HCT116 (cell line): ENCODE measurements around the gene ZNF618.

ENCODE experiments used
- CTCF ChIP-seq, 3 experiments: fragments of 200-600 bp in 1 of 3; sonication (generic) in 1 of 3; IDR thresholded peaks in 2 of 3; conservative IDR thresholded peaks in 1 of 3; 2 replicates each; pipeline ENCODE4 v1.5.1; 2012 to 2017; ENCODE audit warnings: low read depth in 2 of 3, low read length in 2 of 3, antibody characterized with exemption in 1 of 3, borderline replicate concordance in 1 of 3, control low read depth in 1 of 3, mild to moderate bottlenecking in 1 of 3, mixed read lengths in 1 of 3, mixed run types in 1 of 3, moderate library complexity in 1 of 3; ENCODE audit not compliant: insufficient read depth in 1 of 3
- ELF1 ChIP-seq: IDR thresholded peaks from 2 replicates; pipeline ENCODE4 v1.6.1; 2012; ENCODE audit warnings: low read depth, borderline replicate concordance
- JUND ChIP-seq: IDR thresholded peaks from 2 replicates; pipeline ENCODE4 v1.6.1; 2012
- MAX ChIP-seq: IDR thresholded peaks from 2 replicates; pipeline ENCODE4 v1.6.1; 2012
- POLR2A ChIP-seq: IDR thresholded peaks from 2 replicates; pipeline ENCODE4 v1.7.0; 2011; ENCODE audit warnings: borderline replicate concordance; ENCODE audit not compliant: insufficient read depth, insufficient read length; ENCODE audit errors: extremely low read depth
- POLR2AphosphoS5 ChIP-seq: IDR thresholded peaks from 2 replicates; pipeline ENCODE4 v1.6.1; 2011; ENCODE audit warnings: mild to moderate bottlenecking, low read depth, low read length, moderate library complexity
- SIN3A ChIP-seq: IDR thresholded peaks from 2 replicates; pipeline ENCODE4 v1.6.1; 2012; ENCODE audit warnings: low read depth
- SP1 ChIP-seq: IDR thresholded peaks from 2 replicates; pipeline ENCODE4 v1.6.1; 2012; ENCODE audit warnings: low read depth
- TF ChIP-seq, protein P1 (sequence below): IDR thresholded peaks from 2 replicates; pipeline ENCODE4 v1.6.1; 2012; ENCODE audit warnings: low read depth
- TF ChIP-seq, protein P2 (sequence below): IDR thresholded peaks from 2 replicates; pipeline ENCODE4 v1.6.1; 2012

DNA sequence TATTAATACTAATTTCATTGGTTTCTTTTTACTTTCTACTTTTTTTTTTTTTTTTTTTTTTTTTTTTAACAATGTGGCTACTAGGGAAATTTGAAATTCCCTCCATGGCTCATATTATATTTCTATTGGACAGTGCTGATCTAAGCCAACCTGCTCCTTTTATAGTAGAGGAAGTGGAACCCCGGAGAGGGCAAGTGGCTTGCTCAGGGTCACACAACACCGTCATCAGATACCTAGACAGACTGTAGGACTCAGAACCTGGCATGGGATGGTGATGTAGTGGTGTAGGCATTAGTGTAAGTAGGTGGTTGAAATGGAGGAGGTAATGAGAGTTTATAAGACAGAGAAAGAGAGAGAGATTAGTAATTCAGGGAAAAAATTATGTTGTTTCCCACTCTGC lies 10.8 kb downstream of the ZNF618 start:
- TF ChIP-seq CTCF (IDR thresholded peaks at IDR 0.05 in 2 of 3, conservative IDR thresholded peaks at IDR 0.05 in 1 of 3; ENCODE audit: borderline replicate concordance in 1 of 3, insufficient read depth in 1 of 3, low read depth in 2 of 3, low read length in 2 of 3) (no peak), JUND (no peak), POLR2AphosphoS5 (no peak), SIN3A (no peak), POLR2A (no peak), ELF1 (no peak), MAX (no peak), SP1 (no peak)
- TF ChIP-seq, protein P1, sequence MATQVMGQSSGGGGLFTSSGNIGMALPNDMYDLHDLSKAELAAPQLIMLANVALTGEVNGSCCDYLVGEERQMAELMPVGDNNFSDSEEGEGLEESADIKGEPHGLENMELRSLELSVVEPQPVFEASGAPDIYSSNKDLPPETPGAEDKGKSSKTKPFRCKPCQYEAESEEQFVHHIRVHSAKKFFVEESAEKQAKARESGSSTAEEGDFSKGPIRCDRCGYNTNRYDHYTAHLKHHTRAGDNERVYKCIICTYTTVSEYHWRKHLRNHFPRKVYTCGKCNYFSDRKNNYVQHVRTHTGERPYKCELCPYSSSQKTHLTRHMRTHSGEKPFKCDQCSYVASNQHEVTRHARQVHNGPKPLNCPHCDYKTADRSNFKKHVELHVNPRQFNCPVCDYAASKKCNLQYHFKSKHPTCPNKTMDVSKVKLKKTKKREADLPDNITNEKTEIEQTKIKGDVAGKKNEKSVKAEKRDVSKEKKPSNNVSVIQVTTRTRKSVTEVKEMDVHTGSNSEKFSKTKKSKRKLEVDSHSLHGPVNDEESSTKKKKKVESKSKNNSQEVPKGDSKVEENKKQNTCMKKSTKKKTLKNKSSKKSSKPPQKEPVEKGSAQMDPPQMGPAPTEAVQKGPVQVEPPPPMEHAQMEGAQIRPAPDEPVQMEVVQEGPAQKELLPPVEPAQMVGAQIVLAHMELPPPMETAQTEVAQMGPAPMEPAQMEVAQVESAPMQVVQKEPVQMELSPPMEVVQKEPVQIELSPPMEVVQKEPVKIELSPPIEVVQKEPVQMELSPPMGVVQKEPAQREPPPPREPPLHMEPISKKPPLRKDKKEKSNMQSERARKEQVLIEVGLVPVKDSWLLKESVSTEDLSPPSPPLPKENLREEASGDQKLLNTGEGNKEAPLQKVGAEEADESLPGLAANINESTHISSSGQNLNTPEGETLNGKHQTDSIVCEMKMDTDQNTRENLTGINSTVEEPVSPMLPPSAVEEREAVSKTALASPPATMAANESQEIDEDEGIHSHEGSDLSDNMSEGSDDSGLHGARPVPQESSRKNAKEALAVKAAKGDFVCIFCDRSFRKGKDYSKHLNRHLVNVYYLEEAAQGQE = no peak
- TF ChIP-seq, protein P2, sequence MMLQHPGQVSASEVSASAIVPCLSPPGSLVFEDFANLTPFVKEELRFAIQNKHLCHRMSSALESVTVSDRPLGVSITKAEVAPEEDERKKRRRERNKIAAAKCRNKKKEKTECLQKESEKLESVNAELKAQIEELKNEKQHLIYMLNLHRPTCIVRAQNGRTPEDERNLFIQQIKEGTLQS = no peak
